Endothelial cell of umbilical vein (primary cell): Measurements from ENCODE around the gene KLHDC4. TPM values are rescaled to one million over a fixed set of nuclear protein-coding genes. Genes with fewer than 3 reads are reported as not detected.

Experiments
- BruUV-seq: library from RNA; stranded (reverse); fragments of 400-500 nt; replicated peaks from 2 replicates; lab custom pipeline; 2021; lab: Mats Ljungman, UMichigan
- CTCF ChIA-PET: fragments of 300-600, 350-600 bp; sonication (Branson Sonifier 250); formaldehyde crosslinking; loops from one replicate; lab custom pipeline; 2021; ENCODE audit warnings: antibody characterized with exemption, inconsistent platforms; lab: Charles Lee
- POLR2A ChIA-PET: fragments of 300-600, 350-600 bp; sonication (Branson Sonifier 250); formaldehyde crosslinking; loops from one replicate; lab custom pipeline; 2021; ENCODE audit warnings: antibody characterized with exemption, inconsistent platforms; lab: Charles Lee
- DNase-seq: peaks from one replicate; pipeline ENCODE4 v3.0.0-alpha.2; 2011; ENCODE audit warnings: low read depth, low spot score
- FAIRE-seq: peaks from 2 replicates; lab custom pipeline; 2011; peaks lifted over from hg19 to GRCh38; lab: Jason Lieb, UNC
- H2AFZ ChIP-seq: 2 replicates; pipeline ENCODE4 v1.6.0; 2012; ENCODE audit warnings: low read depth, low read length, control low read depth, inconsistent platforms
- H3K27ac ChIP-seq: 2 replicates; pipeline ENCODE4 v1.5.1; 2011; ENCODE audit warnings: low read depth, mild to moderate bottlenecking, control low read depth, low read length, moderate library complexity; ENCODE audit not compliant: insufficient read depth
- H3K27me3 ChIP-seq, 2 experiments: 2 replicates each; pipeline versions ENCODE4 v1.6.0 to v1.6.1; 2011; ENCODE audit warnings: low read length in 2 of 2, mixed read lengths in 1 of 2; ENCODE audit not compliant: control insufficient read depth in 2 of 2, insufficient read depth in 2 of 2
- H3K36me3 ChIP-seq, 2 experiments: 2 replicates in 1 of 2; 3 replicates in 1 of 2; pipeline ENCODE4 v1.5.1; 2011; ENCODE audit warnings: low read length in 2 of 2, mild to moderate bottlenecking in 1 of 2, moderate library complexity in 1 of 2; ENCODE audit not compliant: control insufficient read depth in 2 of 2, insufficient read depth in 2 of 2; ENCODE audit errors: extremely low read depth in 1 of 2
- H3K4me1 ChIP-seq: 3 replicates; pipeline ENCODE4 v1.5.1; 2011; ENCODE audit warnings: mild to moderate bottlenecking, low read length; ENCODE audit not compliant: control insufficient read depth, insufficient read depth; ENCODE audit errors: extremely low read depth
- H3K4me2 ChIP-seq: 2 replicates; pipeline ENCODE4 v1.6.1; 2011; ENCODE audit warnings: low read length, control low read depth, mixed read lengths; ENCODE audit not compliant: insufficient read depth
- H3K4me3 ChIP-seq, 3 experiments: fragments of 200-600 bp in 1 of 3; sonication (generic), shearing (Covaris generic) in 1 of 3; replicated peaks in 1 of 3; 2 replicates each; pipeline ENCODE4 v1.5.1; 2011 to 2016; ENCODE audit warnings: control low read depth in 3 of 3, low read length in 3 of 3, mild to moderate bottlenecking in 2 of 3, inconsistent platforms in 1 of 3, low read depth in 1 of 3, moderate library complexity in 1 of 3; ENCODE audit not compliant: insufficient read depth in 1 of 3
- H3K79me2 ChIP-seq: 2 replicates; pipeline ENCODE4 v1.6.0; 2012; ENCODE audit warnings: low read length, inconsistent platforms; ENCODE audit not compliant: control insufficient read depth, insufficient read depth
- H3K9ac ChIP-seq: replicated peaks from 2 replicates; pipeline ENCODE3; 2011; ENCODE audit warnings: low read length, control low read depth; ENCODE audit not compliant: insufficient read depth; ENCODE audit errors: extremely low read depth
- H3K9me1 ChIP-seq: replicated peaks from 3 replicates; pipeline ENCODE4 v1.6.0; 2011; ENCODE audit warnings: mild to moderate bottlenecking, low read length; ENCODE audit not compliant: control insufficient read depth, insufficient read depth; ENCODE audit errors: extremely low read depth
- H3K9me3 ChIP-seq: replicated peaks from 2 replicates; pipeline ENCODE4 v1.5.1; 2012; ENCODE audit warnings: low read length, inconsistent platforms; ENCODE audit not compliant: control insufficient read depth, insufficient read depth
- H4K20me1 ChIP-seq: replicated peaks from 2 replicates; pipeline ENCODE3; 2011; ENCODE audit warnings: mild to moderate bottlenecking, low read length; ENCODE audit not compliant: control insufficient read depth, insufficient read depth; ENCODE audit errors: extremely low read depth
- EZH2 ChIP-seq: IDR thresholded peaks from 2 replicates; pipeline ENCODE4 v1.6.1; 2012; ENCODE audit warnings: borderline replicate concordance, low read depth, mild to moderate bottlenecking, moderate library complexity, low read length, inconsistent platforms; ENCODE audit not compliant: severe bottlenecking
- FOS ChIP-seq: IDR thresholded peaks from 2 replicates; pipeline ENCODE4 v1.6.1; 2011; ENCODE audit warnings: mild to moderate bottlenecking, low read length, moderate library complexity, borderline replicate concordance; ENCODE audit not compliant: insufficient read depth
- GATA2 ChIP-seq: IDR thresholded peaks from 2 replicates; pipeline ENCODE4 v1.7.0; 2011; ENCODE audit warnings: low read depth, mild to moderate bottlenecking, moderate library complexity, mixed read lengths, low read length; ENCODE audit not compliant: insufficient read length, insufficient read depth
- JUN ChIP-seq: IDR thresholded peaks from 2 replicates; pipeline ENCODE4 v1.6.1; 2011; ENCODE audit warnings: borderline replicate concordance, low read depth; ENCODE audit not compliant: insufficient read length, insufficient read depth
- MYC ChIP-seq: IDR thresholded peaks from one replicate; pipeline ENCODE4 v1.6.1; 2011; ENCODE audit warnings: mild to moderate bottlenecking, low read depth, low read length
- POLR2A ChIP-seq: IDR thresholded peaks from 2 replicates; pipeline ENCODE4 v1.6.1; 2012; ENCODE audit warnings: low read depth, mild to moderate bottlenecking, control low read depth, low read length
- POLR2AphosphoS5 ChIP-seq: IDR thresholded peaks from 2 replicates; pipeline ENCODE4 v1.6.1; 2012; ENCODE audit warnings: low read depth, mild to moderate bottlenecking, control low read depth, low read length, moderate library complexity; ENCODE audit not compliant: insufficient read depth
- dilution Hi-C: fragments of 300-500 bp; cut with MboI; formaldehyde crosslinking; loops from one replicate; pipeline ENCODE4 v1.15.0; 2019; ENCODE audit warnings: low sequenced_read_pairs; ENCODE audit not compliant: extremely low pct_ligation_motif_present
- intact Hi-C: fragments of 100-400 bp; cut with micrococcal nuclease; formaldehyde crosslinking; loops from one replicate; pipeline ENCODE4 v1.10.0; 2022
- polyA plus RNA-seq, 4 experiments: library from polyadenylated mRNA; depleted of rRNA in 3 of 4; stranded (reverse) in 3 of 4; unstranded in 1 of 4; fragments of >200 nt; gene quantifications; 2 replicates each; pipeline versions ENCODE4 v1.2.1 to v1.2.3, GENCODE V29; 2011 to 2012; ENCODE audit warnings: missing spikeins in 1 of 4
- total RNA-seq: library from RNA; stranded (reverse); gene quantifications from 2 replicates; pipeline ENCODE4 v1.2.3, GENCODE V29; 2021
- TF ChIP-seq, protein P1 (sequence below), 2 donors: IDR thresholded peaks; 1 replicate in 1 of 2; 2 replicates in 1 of 2; pipeline ENCODE4 v1.5.1; 2011; ENCODE audit warnings: low read length in 2 of 2, mild to moderate bottlenecking in 2 of 2, moderate library complexity in 2 of 2, control low read depth in 1 of 2, inconsistent platforms in 1 of 2, low read depth in 1 of 2; ENCODE audit not compliant: insufficient read depth in 1 of 2; ENCODE audit errors: extremely low read depth in 1 of 2

KLHDC4 gene
- total and polyA plus RNA-seq, 2 donors (not counting 3 experiments of a cell fraction or from before 2014, with no cell fraction given) = 24.7 to 46.2 TPM

DNA sequence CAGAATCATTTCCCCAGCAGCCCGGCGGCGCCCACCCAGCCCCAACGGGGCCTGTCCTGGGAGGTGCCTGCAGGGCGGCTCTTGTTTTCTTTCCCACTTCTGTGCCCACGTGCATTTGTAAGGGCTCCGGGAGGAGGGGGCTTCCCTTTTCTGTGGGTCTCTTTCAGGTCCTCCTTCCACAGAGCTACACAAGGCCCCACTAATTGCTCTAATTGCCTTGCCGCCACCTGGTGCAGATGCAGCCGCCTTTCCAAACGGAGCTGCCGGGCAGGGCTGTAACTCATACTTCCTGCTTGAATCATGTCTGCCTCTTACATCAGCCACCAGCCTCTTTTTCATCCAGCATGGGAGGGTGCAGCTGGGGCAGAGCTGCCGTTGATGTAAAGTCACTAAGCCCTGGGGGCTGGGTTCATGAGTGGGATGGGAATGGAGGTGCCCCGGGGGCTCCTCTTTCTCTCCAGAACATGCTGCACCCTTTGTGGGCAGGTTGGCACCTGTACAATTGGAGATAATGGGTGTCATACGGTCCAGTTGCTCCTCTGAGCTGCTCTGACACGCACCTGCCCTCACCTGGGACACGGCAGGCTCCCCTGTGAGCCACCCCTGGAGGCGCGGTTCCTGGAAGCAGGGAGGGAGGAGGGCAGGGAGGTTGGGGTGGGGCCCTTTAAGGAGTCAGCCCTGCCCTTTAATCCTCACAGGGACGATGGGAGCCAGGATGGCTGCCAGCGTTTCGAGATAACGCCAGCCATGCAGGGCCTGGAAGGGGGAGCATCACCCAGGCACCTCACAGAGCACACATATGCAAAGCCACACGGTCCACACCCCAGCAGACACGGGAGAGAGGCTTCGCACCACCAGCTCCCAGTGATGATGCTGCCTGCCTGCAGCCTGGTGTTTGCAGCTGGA is 41.1 kb upstream of the KLHDC4 start:
- Histone ChIP-seq H4K20me1 (no peaks in the 10 kb centered on the region), H3K27me3 (no peaks in the 10 kb centered on the region), H3K79me2 (no peaks in the 10 kb centered on the region), H3K4me3 (no peak overlapping the region), H3K9me1 (no peaks in the 10 kb centered on the region), H3K4me2 (no peak overlapping the region), H3K9ac (no peak overlapping the region), H3K27ac (no peak overlapping the region), H2AFZ (peak overlapping the region; percentile 41), H3K36me3 (no peaks in the 10 kb centered on the region), H3K4me1 (peaks cover 6% of the 10 kb centered on the region), H3K9me3 (no peaks in the 10 kb centered on the region)
- intact Hi-C loops = loop anchor here (2.0 kb wide), 1 partner anchor 28 kb away; no protein-coding TSS in a partner anchor
- ChIA-PET POLR2A (interaction anchor here (0.5 to 1.2 kb wide), 5 partner anchors 27 to 1586 kb away, joined by 3 to 7 read pairs (median 4); partner anchors contain the start of gene SLC7A5), CTCF (interaction anchor here (0.6 to 3.5 kb wide), 16 partner anchors 9 to 65 kb away, joined by 3 to 32 read pairs (median 5); no protein-coding TSS in a partner anchor)
- DNase-seq = peak; percentile 66
- BruUV-seq = no TSS peak
- peak; percentile 95 for FAIRE-seq
- peak; percentile 58 for TF ChIP-seq FOS
- TF ChIP-seq POLR2A = no peak
- TF ChIP-seq JUN = no peak
- TF ChIP-seq EZH2 = no peak
- TF ChIP-seq, protein P1, sequence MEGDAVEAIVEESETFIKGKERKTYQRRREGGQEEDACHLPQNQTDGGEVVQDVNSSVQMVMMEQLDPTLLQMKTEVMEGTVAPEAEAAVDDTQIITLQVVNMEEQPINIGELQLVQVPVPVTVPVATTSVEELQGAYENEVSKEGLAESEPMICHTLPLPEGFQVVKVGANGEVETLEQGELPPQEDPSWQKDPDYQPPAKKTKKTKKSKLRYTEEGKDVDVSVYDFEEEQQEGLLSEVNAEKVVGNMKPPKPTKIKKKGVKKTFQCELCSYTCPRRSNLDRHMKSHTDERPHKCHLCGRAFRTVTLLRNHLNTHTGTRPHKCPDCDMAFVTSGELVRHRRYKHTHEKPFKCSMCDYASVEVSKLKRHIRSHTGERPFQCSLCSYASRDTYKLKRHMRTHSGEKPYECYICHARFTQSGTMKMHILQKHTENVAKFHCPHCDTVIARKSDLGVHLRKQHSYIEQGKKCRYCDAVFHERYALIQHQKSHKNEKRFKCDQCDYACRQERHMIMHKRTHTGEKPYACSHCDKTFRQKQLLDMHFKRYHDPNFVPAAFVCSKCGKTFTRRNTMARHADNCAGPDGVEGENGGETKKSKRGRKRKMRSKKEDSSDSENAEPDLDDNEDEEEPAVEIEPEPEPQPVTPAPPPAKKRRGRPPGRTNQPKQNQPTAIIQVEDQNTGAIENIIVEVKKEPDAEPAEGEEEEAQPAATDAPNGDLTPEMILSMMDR (IDR thresholded peaks at IDR 0.05; ENCODE audit: extremely low read depth in 1 of 2, insufficient read depth in 1 of 2, low read depth in 1 of 2, low read length in 2 of 2) = no peak
- no peak for TF ChIP-seq MYC
- no peak for TF ChIP-seq POLR2AphosphoS5
- no peak for TF ChIP-seq GATA2
- dilution Hi-C loops = no loop called here
